GM23338 (cell line): ENCODE results near the gene S100A16. TPM values are rescaled to one million over a fixed set of nuclear protein-coding genes. Genes with fewer than 3 reads are reported as not detected.
A peak's percentile ranks its signal among the peaks of the same experiment; 100 is the strongest.

Experiments used
- ATAC-seq: fragments of 200-7000 bp; cut with Tn5 transposase; 3 replicates; pipeline ENCODE4 v1.9.1; 2020
- DNase-seq: peaks from one replicate; pipeline ENCODE4 v3.0.0-alpha.2; 2015; ENCODE audit warnings: low spot score
- H2AFZ ChIP-seq: fragments of 200-600 bp; sonication (generic); 2 replicates; pipeline ENCODE4 v1.8.0; 2016; ENCODE audit warnings: antibody characterized with exemption, mild to moderate bottlenecking, moderate library complexity
- H3F3A ChIP-seq: fragments of 200-600 bp; sonication (generic); replicated peaks from 2 replicates; pipeline ENCODE4 v1.8.0; 2017; ENCODE audit warnings: antibody characterized with exemption, mixed run types, low read depth
- H3K27ac ChIP-seq: fragments of 200-600 bp; sonication (generic); 2 replicates; pipeline ENCODE4 v1.6.1; 2016; ENCODE audit warnings: low read depth
- H3K27me3 ChIP-seq: fragments of 200-600 bp; sonication (generic); 2 replicates; pipeline ENCODE4 v1.8.0; 2016; ENCODE audit warnings: mild to moderate bottlenecking, mixed run types, moderate library complexity; ENCODE audit not compliant: insufficient read depth
- H3K36me3 ChIP-seq: fragments of 200-600 bp; sonication (generic); 2 replicates; pipeline ENCODE4 v1.8.0; 2016; ENCODE audit warnings: mild to moderate bottlenecking; ENCODE audit not compliant: insufficient read depth
- H3K4me1 ChIP-seq: fragments of 200-600 bp; sonication (generic); 2 replicates; pipeline ENCODE4 v1.8.0; 2016; ENCODE audit warnings: mild to moderate bottlenecking, moderate library complexity; ENCODE audit not compliant: insufficient read depth
- H3K4me2 ChIP-seq: fragments of 200-600 bp; sonication (generic); 2 replicates; pipeline ENCODE4 v1.7.1; 2017; ENCODE audit warnings: mixed run types
- H3K4me3 ChIP-seq: fragments of 200-600 bp; sonication (generic); 2 replicates; pipeline ENCODE4 v1.6.1; 2016; ENCODE audit warnings: mixed run types
- H3K79me2 ChIP-seq: fragments of 200-600 bp; sonication (generic); replicated peaks from 2 replicates; pipeline ENCODE4 v1.8.0; 2017; ENCODE audit warnings: mild to moderate bottlenecking; ENCODE audit not compliant: insufficient read depth
- H3K9me2 ChIP-seq: fragments of 200-600 bp; sonication (generic); 2 replicates; pipeline ENCODE4 v1.8.0; 2017; ENCODE audit not compliant: insufficient read depth
- H4K20me1 ChIP-seq: fragments of 200-600 bp; sonication (generic); replicated peaks from 2 replicates; pipeline ENCODE4 v1.8.0; 2017; ENCODE audit warnings: mild to moderate bottlenecking; ENCODE audit not compliant: insufficient read depth
- H3K27ac Mint-ChIP-seq: 2 replicates; pipeline ENCODE4 v1.8.0; 2020; ENCODE audit warnings: inconsistent platforms, mild to moderate bottlenecking, moderate library complexity, mixed read lengths
- H3K27me3 Mint-ChIP-seq: 3 replicates; pipeline ENCODE4 v1.8.0; 2022; ENCODE audit warnings: low read depth, mild to moderate bottlenecking, moderate library complexity, mixed read lengths, inconsistent platforms; ENCODE audit not compliant: insufficient read depth, poor library complexity
- H3K36me3 Mint-ChIP-seq: 3 replicates; pipeline ENCODE4 v1.8.0; 2021; ENCODE audit warnings: low read depth, mild to moderate bottlenecking, inconsistent platforms, moderate library complexity, mixed read lengths
- H3K4me1 Mint-ChIP-seq: 3 replicates; pipeline ENCODE4 v1.8.0; 2020; ENCODE audit warnings: mild to moderate bottlenecking, inconsistent platforms, mixed read lengths
- H3K4me3 Mint-ChIP-seq: 3 replicates; pipeline ENCODE4 v1.8.0; 2021; ENCODE audit warnings: moderate library complexity, mild to moderate bottlenecking, inconsistent platforms, mixed read lengths
- H3K9me3 Mint-ChIP-seq: 3 replicates; pipeline ENCODE4 v1.8.0; 2020; ENCODE audit warnings: moderate library complexity, mild to moderate bottlenecking, inconsistent platforms, mixed read lengths
- CREB1 ChIP-seq: fragments of 250-450 bp; sonication (Bioruptor Pico); IDR thresholded peaks from 2 replicates; pipeline ENCODE4 v1.5.0; 2020; ENCODE audit warnings: low read depth, mild to moderate bottlenecking, moderate library complexity
- EZH2phosphoT487 ChIP-seq: fragments of 200-600 bp; sonication (generic); IDR thresholded peaks from one replicate; pipeline ENCODE4 v1.8.1; 2018; ENCODE audit warnings: antibody characterized with exemption; ENCODE audit not compliant: unreplicated experiment
- JUNB ChIP-seq: IDR thresholded peaks from one replicate; pipeline ENCODE4 v1.6.1; 2016; ENCODE audit warnings: antibody characterized with exemption; ENCODE audit not compliant: unreplicated experiment
- NANOG ChIP-seq: IDR thresholded peaks from 2 replicates; pipeline ENCODE4 v1.6.1; 2016; ENCODE audit warnings: antibody characterized with exemption, borderline replicate concordance
- POLR2AphosphoS5 ChIP-seq: IDR thresholded peaks from 2 replicates; pipeline ENCODE4 v1.6.1; 2016; ENCODE audit warnings: antibody characterized with exemption, low read depth
- STAT1 ChIP-seq: IDR thresholded peaks from one replicate; pipeline ENCODE4 v1.6.1; 2016; ENCODE audit warnings: antibody characterized with exemption; ENCODE audit not compliant: unreplicated experiment
- ZNF331 ChIP-seq: fragments of 250-450 bp; sonication (Bioruptor Pico); IDR thresholded peaks from 2 replicates; pipeline ENCODE4 v1.5.0; 2020; ENCODE audit warnings: low read depth, mild to moderate bottlenecking, moderate library complexity
- polyA plus RNA-seq: library from polyadenylated mRNA; unstranded; fragments of >200 nt; fragmentation: Nextera tagmentation; extraction: Ambion mirVana; gene quantifications from 2 replicates; pipeline ENCODE4 v1.2.1, GENCODE V29; 2016
- total RNA-seq: library from RNA; depleted of rRNA; stranded (reverse); fragments of >200 nt; shearing (Covaris generic); gene quantifications from 2 replicates; pipeline ENCODE4 v1.2.3, GENCODE V29; 2014
- TF ChIP-seq, protein P1 (sequence below): IDR thresholded peaks from 2 replicates; pipeline ENCODE4 v1.6.1; 2016; ENCODE audit warnings: antibody characterized with exemption
- TF ChIP-seq, protein P2 (sequence below), 2 experiments: fragments of 200-600 bp in 1 of 2; sonication (generic) in 1 of 2; conservative IDR thresholded peaks; 2 replicates each; pipeline versions ENCODE4 v1.5.1 to v1.6.1; 2016 to 2017; ENCODE audit warnings: antibody characterized with exemption in 2 of 2, low read depth in 2 of 2, mild to moderate bottlenecking in 2 of 2, moderate library complexity in 1 of 2
- TF ChIP-seq, protein P3 (sequence below): IDR thresholded peaks from one replicate; pipeline ENCODE4 v1.6.1; 2018; ENCODE audit warnings: antibody characterized with exemption; ENCODE audit not compliant: unreplicated experiment
- TF ChIP-seq, protein P4 (sequence below): fragments of 250-450 bp; sonication (Bioruptor Pico); IDR thresholded peaks from 2 replicates; pipeline ENCODE4 v1.5.0; 2020; ENCODE audit warnings: mild to moderate bottlenecking, moderate library complexity

Gene S100A16
- total and polyA plus RNA-seq, 2 experiments from 2014 or later: 13.0 to 20.4 TPM

DNA sequence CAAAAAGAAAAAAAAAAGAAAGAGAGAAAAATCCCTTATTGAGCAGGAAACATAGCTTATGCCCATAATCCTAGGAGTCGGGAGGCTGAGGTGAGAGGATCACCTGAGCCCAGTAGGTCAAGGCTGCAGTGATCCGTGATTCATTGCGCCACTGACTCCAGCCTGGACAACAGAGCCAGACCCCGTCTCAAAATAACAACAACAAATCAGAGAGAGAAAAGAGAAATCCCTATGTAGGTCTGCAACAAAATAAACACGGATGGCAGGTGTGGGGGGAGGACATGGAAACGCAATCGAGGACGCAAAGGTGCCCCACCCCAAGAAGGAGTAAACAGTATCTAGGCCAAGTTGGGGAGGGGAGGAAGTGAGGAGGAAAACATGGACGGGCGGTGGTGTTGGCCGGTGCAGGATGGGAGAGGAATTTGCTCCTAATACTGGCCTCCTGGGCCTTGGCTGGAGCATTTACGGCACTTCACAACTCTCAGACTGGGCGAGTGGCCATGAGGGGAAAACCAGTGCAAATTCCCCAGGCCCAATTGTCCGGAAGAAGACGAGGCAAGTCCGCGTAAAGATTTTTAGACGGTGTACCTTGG, 20.3 kb upstream of the S100A16 start:
- Histone ChIP-seq H3F3A (peaks cover 22% of the 10 kb centered on the region), H3K4me3 (peak overlapping the region; percentile 89), H2AFZ (peak overlapping the region; percentile 9; the same call in 1 of the 2 replicates), H3K79me2 (peaks cover 40% of the 10 kb centered on the region), H3K4me2 (peak overlapping the region; percentile 68), H3K27me3 (no peaks in the 10 kb centered on the region), H3K36me3 (peaks cover 25% of the 10 kb centered on the region), H3K4me1 (peaks cover 12% of the 10 kb centered on the region; the same call in 1 of the 2 replicates), H3K9me2 (no peaks in the 10 kb centered on the region), H3K27ac (peak overlapping the region; percentile 87), H4K20me1 (peaks cover 10% of the 10 kb centered on the region; the same call in 1 of the 2 replicates)
- Mint-ChIP-seq H3K36me3 (peaks cover 47% of the 10 kb centered on the region), H3K27me3 (peaks cover 10% of the 10 kb centered on the region), H3K4me1 (peaks cover 27% of the 10 kb centered on the region), H3K9me3 (no peaks in the 10 kb centered on the region), H3K4me3 (peak overlapping the region; percentile 96), H3K27ac (peak overlapping the region; percentile 100)
- ATAC-seq: peak; percentile 38
- no peak for DNase-seq
- TF ChIP-seq STAT1 (no peak), EZH2phosphoT487 (no peak), ZNF331 (CRISPR knock-in tag) (no peak), CREB1 (CRISPR knock-in tag) (no peak), POLR2AphosphoS5 (no peak), JUNB (no peak), NANOG (no peak)
- TF ChIP-seq, protein P1, sequence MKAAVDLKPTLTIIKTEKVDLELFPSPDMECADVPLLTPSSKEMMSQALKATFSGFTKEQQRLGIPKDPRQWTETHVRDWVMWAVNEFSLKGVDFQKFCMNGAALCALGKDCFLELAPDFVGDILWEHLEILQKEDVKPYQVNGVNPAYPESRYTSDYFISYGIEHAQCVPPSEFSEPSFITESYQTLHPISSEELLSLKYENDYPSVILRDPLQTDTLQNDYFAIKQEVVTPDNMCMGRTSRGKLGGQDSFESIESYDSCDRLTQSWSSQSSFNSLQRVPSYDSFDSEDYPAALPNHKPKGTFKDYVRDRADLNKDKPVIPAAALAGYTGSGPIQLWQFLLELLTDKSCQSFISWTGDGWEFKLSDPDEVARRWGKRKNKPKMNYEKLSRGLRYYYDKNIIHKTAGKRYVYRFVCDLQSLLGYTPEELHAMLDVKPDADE: no peak
- TF ChIP-seq, protein P2, sequence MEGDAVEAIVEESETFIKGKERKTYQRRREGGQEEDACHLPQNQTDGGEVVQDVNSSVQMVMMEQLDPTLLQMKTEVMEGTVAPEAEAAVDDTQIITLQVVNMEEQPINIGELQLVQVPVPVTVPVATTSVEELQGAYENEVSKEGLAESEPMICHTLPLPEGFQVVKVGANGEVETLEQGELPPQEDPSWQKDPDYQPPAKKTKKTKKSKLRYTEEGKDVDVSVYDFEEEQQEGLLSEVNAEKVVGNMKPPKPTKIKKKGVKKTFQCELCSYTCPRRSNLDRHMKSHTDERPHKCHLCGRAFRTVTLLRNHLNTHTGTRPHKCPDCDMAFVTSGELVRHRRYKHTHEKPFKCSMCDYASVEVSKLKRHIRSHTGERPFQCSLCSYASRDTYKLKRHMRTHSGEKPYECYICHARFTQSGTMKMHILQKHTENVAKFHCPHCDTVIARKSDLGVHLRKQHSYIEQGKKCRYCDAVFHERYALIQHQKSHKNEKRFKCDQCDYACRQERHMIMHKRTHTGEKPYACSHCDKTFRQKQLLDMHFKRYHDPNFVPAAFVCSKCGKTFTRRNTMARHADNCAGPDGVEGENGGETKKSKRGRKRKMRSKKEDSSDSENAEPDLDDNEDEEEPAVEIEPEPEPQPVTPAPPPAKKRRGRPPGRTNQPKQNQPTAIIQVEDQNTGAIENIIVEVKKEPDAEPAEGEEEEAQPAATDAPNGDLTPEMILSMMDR (conservative IDR thresholded peaks at IDR 0.05; ENCODE audit: low read depth in 2 of 2): no peak
- TF ChIP-seq, protein P3, sequence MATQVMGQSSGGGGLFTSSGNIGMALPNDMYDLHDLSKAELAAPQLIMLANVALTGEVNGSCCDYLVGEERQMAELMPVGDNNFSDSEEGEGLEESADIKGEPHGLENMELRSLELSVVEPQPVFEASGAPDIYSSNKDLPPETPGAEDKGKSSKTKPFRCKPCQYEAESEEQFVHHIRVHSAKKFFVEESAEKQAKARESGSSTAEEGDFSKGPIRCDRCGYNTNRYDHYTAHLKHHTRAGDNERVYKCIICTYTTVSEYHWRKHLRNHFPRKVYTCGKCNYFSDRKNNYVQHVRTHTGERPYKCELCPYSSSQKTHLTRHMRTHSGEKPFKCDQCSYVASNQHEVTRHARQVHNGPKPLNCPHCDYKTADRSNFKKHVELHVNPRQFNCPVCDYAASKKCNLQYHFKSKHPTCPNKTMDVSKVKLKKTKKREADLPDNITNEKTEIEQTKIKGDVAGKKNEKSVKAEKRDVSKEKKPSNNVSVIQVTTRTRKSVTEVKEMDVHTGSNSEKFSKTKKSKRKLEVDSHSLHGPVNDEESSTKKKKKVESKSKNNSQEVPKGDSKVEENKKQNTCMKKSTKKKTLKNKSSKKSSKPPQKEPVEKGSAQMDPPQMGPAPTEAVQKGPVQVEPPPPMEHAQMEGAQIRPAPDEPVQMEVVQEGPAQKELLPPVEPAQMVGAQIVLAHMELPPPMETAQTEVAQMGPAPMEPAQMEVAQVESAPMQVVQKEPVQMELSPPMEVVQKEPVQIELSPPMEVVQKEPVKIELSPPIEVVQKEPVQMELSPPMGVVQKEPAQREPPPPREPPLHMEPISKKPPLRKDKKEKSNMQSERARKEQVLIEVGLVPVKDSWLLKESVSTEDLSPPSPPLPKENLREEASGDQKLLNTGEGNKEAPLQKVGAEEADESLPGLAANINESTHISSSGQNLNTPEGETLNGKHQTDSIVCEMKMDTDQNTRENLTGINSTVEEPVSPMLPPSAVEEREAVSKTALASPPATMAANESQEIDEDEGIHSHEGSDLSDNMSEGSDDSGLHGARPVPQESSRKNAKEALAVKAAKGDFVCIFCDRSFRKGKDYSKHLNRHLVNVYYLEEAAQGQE: no peak
- TF ChIP-seq, protein P4, sequence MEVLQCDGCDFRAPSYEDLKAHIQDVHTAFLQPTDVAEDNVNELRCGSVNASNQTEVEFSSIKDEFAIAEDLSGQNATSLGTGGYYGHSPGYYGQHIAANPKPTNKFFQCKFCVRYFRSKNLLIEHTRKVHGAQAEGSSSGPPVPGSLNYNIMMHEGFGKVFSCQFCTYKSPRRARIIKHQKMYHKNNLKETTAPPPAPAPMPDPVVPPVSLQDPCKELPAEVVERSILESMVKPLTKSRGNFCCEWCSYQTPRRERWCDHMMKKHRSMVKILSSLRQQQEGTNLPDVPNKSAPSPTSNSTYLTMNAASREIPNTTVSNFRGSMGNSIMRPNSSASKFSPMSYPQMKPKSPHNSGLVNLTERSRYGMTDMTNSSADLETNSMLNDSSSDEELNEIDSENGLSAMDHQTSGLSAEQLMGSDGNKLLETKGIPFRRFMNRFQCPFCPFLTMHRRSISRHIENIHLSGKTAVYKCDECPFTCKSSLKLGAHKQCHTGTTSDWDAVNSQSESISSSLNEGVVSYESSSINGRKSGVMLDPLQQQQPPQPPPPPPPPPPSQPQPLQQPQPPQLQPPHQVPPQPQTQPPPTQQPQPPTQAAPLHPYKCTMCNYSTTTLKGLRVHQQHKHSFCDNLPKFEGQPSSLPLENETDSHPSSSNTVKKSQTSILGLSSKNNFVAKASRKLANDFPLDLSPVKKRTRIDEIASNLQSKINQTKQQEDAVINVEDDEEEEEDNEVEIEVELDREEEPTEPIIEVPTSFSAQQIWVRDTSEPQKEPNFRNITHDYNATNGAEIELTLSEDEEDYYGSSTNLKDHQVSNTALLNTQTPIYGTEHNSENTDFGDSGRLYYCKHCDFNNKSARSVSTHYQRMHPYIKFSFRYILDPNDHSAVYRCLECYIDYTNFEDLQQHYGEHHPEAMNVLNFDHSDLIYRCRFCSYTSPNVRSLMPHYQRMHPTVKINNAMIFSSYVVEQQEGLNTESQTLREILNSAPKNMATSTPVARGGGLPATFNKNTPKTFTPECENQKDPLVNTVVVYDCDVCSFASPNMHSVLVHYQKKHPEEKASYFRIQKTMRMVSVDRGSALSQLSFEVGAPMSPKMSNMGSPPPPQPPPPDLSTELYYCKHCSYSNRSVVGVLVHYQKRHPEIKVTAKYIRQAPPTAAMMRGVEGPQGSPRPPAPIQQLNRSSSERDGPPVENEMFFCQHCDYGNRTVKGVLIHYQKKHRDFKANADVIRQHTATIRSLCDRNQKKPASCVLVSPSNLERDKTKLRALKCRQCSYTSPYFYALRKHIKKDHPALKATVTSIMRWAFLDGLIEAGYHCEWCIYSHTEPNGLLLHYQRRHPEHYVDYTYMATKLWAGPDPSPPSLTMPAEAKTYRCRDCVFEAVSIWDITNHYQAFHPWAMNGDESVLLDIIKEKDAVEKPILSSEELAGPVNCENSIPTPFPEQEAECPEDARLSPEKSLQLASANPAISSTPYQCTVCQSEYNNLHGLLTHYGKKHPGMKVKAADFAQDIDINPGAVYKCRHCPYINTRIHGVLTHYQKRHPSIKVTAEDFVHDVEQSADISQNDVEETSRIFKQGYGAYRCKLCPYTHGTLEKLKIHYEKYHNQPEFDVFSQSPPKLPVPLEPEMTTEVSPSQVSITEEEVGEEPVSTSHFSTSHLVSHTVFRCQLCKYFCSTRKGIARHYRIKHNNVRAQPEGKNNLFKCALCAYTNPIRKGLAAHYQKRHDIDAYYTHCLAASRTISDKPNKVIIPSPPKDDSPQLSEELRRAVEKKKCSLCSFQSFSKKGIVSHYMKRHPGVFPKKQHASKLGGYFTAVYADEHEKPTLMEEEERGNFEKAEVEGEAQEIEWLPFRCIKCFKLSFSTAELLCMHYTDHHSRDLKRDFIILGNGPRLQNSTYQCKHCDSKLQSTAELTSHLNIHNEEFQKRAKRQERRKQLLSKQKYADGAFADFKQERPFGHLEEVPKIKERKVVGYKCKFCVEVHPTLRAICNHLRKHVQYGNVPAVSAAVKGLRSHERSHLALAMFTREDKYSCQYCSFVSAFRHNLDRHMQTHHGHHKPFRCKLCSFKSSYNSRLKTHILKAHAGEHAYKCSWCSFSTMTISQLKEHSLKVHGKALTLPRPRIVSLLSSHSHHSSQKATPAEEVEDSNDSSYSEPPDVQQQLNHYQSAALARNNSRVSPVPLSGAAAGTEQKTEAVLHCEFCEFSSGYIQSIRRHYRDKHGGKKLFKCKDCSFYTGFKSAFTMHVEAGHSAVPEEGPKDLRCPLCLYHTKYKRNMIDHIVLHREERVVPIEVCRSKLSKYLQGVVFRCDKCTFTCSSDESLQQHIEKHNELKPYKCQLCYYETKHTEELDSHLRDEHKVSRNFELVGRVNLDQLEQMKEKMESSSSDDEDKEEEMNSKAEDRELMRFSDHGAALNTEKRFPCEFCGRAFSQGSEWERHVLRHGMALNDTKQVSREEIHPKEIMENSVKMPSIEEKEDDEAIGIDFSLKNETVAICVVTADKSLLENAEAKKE (CRISPR knock-in tag): no peak
